NCI-H2196 (cell line): ENCODE measurements around the gene PADI3.
A peak's percentile ranks its signal among the peaks of the same experiment; 100 is the strongest.

Source experiments
- DNase-seq: peaks from one replicate; lab custom pipeline; 2025; ENCODE audit not compliant: unreplicated experiment; lab: John Stamatoyannopoulos, UW

PADI3 gene

DNA sequence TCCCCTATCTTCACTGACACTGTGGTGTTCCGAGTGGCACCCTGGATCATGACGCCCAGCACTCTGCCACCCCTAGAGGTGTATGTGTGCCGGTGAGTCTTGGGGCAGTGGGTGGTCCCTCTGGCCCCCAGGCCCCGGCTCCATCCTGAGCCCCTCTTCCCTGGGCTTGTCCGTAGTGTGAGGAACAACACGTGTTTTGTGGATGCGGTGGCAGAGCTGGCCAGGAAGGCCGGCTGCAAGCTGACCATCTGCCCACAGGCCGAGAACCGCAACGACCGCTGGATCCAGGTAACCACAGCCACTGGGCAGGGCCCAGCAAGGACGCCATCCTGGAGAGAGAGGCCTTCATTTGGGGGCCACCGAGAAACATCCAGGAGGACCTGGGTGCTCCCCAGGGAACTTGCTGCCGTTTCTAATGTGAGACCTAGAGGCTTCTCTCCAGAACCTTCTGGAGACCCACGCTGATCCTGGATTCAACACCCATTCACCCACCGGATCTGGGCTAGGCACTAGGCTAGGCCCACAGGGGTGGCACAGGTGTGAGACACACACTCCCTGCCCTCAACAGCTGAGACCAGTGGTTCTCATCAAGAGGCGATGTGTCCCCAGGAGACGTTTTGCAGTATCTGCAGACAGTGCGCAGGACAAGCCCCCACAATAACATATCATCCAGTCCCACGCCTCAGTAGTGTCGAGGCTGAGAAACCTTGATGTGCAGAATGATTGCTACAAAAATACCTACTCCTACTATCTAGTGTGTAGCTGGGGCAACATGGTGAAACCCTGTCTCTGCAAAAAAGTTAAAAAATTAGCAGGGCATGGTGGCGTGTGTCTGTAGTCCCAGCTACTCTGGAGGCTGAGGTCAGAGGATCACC lies 22.2 kb downstream of the PADI3 start:
- no peak for DNase-seq

DNA sequence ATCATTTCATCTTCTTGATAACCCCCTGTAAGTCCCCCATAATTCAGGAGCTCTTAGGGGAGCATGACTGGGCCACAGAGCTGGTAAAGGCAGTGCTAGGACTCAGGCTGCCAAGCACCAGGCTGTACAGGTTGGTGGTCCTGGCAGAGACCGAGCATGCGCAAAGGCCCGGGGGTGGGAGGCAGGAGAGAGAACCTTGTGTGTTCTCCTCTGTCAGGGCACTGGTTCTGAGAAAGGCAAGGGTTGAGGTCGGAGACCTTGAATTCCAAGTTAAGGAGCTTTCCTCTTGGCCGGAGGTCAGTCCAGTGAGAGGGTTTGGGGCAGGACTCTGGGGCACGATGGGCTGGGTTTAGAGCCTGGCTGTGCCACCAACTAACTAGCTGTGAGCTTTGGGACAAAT lies 23.2 kb downstream of the PADI3 start:
- no peak for DNase-seq

DNA sequence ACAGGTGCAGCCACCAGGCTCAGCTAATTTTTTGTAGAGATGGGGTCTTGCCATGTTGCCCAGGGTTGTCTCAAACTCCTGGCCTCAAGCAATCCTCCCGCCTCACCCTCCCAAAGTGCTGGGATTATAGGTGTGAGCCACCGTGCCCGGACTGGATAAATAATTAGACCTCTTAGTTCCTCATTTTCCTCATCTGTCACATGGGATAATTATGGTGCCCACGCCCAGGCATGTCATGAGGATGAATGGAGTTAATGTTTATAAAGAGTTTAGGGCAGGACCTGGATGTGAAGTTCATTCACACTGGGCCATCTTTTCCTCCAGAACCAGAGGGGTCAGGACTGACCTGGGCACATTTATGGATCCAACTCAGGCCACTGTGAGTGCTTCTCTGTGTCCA lies 23.7 kb downstream of the PADI3 start:
- DNase-seq, result no peak

DNA sequence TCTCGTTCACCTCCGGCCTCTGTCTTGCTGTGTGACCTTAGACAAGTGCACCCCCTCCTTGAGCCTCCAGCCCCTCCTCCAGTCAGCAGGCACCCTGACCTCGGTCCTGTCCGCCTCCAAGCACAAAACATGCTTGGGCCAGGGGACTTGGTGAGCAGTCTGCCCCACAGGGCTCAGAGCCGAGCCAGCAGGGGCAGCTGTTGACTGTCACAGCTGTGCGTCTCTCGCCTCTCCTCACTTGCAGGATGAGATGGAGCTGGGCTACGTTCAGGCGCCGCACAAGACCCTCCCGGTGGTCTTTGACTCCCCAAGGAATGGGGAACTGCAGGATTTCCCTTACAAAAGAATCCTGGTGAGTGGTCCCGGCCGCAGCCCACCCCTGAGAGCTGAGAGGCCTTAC lies 24.2 kb downstream of the PADI3 start:
- no peak for DNase-seq

DNA sequence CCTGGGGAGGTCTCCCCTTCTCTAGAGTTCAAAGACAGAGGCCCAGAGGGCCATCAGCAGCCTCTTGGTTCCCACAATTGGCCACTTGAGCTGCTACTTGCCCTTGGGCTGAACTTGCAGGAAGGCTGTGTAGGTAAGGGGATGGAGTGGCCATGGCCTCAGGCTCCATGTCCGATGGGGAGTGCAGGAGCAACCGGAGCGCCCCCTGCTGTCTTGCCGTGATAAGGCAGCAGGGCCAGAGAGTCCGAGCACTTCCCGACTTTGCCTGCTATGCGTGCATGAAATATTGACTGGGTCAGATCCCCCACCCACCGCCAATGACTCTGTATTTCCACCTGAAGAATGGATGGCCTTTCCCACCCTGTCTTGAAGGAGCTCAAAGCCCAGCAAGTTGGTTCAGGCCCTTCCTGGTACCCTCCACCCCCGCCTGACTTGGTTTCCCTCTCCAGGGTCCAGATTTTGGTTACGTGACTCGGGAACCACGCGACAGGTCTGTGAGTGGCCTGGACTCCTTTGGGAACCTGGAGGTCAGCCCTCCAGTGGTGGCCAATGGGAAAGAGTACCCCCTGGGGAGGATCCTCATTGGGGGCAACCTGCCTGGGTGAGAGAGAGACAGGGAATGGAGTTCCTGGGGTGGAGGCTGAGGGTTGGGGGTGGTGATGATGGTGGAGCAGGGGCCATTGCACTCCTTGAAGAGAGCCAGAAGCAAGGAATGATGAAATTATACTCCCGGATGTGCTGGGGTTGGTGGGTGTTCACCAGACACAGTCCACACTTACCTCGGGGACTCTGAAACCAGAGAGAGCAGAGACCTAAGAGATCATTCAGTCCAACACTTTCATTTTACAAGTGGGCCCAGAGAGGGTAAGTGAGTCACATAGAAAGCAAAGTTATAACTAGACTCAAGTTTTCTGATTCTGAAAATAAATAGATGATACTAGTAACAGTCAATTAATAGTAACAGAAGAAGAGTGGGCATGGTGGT lies 25.6 kb downstream of the PADI3 start:
- peak; percentile 64 for DNase-seq

DNA sequence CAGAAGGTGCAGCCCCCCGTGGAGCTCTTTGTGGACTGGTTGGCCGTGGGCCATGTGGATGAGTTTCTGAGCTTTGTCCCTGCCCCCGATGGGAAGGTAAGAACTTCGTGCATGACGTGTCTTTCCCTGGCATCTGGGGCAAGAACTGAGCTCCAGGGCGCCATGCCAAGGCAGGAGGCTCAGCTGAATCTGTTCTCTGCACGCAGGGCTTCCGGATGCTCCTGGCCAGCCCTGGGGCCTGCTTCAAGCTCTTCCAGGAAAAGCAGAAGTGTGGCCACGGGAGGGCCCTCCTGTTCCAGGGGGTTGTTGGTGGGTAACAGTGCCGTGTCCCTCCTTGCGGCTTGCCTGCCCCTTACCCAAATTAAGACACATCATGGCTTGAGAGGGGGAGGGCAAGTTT lies 27.7 kb downstream of the PADI3 start:
- no peak for DNase-seq

DNA sequence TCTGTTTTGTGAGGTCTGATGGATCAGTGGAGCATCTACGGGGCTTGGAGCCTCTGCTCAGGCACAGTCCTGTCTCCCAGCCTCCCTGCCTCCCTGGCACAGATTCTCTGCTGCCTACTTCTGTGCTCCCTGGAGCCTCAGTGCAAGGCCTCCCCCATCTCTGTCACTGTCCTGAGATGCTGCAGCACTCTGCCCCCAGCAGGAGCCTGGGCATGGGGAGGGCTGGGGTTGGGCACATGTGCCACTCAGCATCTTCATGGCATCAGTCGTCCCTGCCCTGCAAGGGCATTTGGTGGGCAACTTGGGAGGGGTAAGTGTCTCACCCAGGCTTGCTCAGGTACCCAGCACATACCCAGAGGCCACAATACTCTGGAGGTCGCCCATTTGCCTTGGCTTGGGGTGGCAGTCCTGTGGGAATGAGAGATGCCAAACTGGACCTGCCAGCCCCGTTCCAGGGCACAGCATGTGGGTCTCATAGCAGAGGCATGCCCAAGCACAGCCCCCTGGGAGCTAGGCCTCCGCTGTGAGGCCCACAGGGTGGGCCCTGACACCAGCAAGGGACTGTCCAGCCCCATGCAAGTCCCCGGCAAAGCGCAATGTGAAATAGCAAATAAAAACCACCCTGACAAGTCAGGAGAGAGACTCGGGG lies 28.7 kb downstream of the PADI3 start:
- no peak for DNase-seq

DNA sequence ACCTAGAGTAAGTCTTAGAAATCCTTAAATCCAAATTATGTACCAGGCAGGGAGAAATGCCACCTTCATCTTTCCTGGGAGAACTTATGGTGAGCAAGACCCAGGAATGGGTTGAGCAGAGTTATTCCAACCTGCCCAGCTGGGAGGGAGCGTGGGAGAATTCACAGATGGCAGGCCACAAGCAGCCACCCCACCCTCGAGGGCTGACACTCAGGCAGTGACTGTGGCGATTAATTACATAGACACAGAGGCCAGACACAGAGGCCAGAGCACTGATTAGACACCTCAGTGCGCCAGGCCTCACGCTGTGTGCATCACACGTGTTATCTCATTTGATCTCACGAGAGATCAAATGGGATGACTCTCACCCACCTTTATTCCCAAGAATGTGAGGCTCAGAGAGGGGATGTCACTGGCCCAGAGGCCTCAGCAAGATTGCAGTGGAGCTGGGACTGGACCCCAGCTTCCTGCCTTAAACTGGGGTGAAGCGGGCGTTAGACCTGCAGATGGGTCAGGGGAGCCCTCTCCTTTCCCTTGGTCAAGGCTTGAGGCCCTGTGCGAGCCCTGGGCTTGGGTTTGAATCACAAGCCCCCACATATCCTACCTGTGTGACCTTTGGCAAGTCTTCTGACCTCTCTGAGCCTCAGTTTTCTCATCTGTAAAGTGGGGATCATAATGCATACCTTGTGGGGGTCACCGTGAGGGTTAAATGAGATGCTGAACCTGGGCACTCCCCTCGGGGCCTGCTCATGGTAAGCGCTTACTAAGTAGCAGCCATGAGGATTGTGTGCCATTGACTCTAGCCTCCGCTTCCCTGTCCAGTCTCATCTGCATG lies 30.3 kb downstream of the PADI3 start:
- DNase-seq, result no peak

DNA sequence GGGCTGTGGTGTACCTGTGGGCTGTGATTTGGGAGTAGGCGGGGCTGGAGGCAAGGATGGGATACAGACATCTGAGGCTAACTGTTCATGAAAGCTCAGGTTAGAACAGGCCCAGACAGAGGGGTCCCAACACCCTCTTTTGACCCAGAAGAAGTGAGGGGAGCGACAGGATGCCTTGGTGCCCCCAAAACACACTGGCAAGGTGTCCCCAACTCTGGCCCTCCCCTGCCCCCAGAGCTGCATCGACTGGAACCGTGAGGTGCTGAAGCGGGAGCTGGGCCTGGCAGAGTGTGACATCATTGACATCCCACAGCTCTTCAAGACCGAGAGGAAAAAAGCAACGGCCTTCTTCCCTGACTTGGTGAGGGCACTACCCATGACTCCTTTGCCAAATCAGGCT lies 31.5 kb downstream of the PADI3 start:
- no peak for DNase-seq

DNA sequence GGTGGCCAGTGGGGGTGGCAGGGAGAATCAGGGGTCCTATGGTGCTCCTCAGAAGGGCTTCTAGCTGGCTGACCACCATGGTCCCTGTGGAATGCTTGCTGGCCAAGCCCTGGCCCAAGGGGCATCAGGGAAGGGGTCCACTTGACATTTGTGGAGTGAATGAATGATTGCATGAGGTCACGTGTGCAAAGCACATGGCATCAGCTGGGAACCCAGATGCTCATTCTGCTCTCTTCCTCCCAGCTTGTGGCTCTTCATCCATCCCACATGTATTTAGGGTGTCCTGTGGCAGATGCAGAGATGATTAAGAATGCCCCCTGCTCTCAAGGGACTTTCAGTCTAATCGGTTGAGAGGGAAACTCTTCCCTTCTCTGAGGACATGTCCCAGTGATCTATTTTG lies 32.0 kb downstream of the PADI3 start:
- no peak for DNase-seq

DNA sequence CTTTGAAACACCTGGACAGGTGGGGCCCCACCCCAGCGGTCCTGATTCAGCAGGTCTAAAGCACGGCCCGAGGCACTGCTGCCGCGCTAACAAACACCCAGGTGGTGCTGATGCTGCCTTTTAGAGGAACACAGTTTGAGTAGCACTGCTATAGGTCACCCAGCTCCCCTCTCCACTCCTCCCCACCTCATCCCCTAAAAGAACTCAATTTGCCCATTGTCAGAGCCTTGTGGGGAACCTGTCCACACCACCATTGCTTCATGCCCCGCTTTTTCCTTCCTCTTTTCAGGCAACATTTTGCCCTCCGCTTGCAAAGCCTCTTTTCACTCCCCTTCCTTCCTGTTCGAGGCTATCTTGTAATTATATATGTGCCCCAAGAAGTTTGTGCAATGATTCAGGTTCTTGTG lies 32.9 kb downstream of the PADI3 start:
- no peak for DNase-seq

DNA sequence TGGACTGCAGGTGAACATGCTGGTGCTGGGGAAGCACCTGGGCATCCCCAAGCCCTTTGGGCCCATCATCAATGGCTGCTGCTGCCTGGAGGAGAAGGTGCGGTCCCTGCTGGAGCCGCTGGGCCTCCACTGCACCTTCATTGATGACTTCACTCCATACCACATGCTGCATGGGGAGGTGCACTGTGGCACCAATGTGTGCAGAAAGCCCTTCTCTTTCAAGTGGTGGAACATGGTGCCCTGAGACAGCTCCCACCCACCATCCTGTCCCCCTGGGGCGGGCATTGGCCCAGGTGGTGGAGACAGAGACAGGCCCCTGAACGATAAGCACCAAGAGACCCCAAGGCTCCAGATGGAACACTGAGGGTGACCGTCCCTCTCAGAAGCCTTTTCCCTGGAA lies 33.9 kb downstream of the PADI3 start:
- no peak for DNase-seq

DNA sequence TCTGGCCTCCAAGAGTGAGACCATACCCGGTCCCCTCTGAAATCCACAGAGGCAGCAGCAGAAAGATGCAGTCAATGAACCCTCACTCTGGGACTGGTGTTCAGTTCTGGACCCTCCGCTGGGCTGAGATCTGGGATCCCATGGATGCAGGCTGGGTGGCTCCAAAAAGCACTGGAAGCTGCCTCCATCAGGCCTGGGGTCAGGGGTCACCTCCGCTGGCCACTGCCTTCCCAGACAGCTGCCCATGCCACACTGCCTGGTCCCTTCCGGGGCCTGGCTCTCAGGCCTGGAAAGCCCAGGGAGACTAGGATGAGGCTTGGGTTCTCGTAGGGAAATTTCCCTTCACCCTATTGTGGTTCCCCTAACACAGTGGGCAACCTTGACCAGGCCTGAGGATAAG lies 37.7 kb downstream of the PADI3 start:
- DNase-seq, result no peak

DNA sequence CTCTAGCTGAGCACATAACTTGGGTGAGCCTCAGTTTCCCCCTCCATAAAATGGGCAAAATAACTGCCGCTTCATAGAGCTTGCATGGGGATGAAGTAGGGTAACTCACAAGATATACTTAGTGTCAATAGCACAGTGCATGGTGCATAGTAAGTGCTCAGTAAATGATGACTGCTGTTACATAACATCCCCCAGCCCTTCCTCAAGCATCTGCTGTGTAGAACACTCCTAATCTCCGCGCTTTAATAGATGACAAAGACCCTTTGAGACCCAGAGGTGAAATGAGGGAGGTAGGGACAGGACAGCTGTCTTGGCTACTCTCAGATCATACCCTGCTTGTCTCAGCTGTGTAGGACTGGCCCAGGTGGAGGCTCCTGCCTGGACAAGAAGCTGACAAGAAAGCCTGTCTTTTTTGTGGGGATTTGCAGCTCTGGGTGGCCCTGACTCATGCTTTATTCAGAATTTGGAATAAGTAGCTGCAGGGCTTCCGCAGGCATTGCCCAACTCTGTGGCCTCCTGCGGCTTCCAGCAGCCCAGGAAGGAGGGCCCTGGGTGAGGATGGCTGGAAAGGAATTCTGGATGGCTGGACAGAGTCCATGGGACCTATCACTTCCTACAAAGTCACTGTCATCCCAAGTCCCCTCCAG lies 38.4 kb downstream of the PADI3 start:
- DNase-seq, result no peak

DNA sequence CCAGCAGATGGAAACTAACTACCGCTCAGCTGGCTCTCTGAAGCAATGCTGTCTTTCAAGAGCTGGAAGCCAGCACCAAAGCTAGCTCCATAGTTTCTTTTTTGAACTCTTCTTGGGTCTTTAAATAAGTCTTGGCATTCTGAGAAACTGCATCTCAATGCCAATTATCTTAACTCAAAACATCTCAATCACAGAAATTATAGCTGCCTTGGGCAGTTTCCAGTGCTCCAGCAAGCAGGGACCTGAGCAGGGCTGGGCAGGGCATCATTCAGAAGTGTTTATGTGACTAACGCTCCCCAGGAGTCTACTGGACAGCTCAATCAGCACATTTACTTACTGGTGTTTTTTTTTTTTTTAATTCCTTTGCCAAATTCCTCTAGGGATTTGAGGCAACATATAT lies 40.8 kb downstream of the PADI3 start:
- no peak for DNase-seq

DNA sequence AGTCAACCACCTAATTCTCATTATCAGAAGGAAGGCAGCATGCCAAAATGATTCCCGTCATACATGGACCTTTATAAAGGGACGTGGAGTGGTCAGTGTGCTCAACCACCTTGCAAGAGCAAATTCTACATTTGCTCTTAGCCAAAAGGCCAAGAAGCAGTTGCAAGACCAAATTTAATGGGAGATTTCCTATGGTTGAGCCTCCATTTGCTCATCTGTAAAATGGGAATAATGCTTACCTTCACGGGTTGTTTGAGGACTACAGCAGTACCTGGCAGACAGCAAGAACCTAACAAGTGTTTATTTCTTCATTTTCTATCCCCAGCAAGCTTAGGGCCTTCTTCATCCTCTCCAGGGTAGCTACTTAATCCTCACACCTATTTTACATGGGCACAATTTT lies 41.7 kb downstream of the PADI3 start:
- no peak for DNase-seq

DNA sequence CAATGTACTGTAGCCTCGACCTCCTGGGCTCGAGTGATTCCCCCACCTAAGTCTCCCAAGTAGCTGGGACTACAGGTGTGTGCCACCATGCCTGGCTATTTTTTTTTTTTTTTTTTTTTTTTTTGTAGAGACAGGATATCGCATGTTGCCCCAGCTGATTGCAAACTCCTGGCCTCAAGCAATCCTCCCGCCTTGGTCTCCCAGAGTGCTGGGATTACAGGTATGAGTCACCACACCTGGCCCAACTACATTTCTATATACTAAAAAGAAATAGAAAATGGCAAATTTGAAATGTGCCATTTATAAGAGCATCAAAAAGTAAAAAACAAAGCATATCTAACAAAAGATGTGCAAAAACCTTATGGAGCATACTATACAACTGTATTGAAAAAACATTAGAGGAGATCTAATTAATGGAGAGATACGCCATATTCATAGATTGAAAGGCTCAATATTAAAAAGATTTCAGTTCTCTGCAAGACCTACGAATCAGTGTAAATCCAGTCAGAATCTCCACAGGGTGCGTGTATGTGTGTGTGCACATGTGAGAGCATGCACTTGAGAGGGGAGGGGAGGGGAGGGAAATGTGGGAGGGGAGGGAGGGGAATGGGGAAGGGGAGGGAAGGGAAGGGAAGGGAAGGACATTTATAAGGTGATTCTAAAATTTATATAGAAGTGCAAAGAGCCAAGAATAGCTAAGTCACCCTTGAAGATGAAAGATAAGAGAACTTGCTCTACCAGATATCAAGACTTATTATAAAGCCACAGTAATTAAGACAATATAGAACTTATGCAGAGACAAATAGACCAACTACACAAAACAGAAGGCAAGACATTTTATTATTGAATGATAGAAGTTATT lies 43.6 kb downstream of the PADI3 start:
- no peak for DNase-seq

DNA sequence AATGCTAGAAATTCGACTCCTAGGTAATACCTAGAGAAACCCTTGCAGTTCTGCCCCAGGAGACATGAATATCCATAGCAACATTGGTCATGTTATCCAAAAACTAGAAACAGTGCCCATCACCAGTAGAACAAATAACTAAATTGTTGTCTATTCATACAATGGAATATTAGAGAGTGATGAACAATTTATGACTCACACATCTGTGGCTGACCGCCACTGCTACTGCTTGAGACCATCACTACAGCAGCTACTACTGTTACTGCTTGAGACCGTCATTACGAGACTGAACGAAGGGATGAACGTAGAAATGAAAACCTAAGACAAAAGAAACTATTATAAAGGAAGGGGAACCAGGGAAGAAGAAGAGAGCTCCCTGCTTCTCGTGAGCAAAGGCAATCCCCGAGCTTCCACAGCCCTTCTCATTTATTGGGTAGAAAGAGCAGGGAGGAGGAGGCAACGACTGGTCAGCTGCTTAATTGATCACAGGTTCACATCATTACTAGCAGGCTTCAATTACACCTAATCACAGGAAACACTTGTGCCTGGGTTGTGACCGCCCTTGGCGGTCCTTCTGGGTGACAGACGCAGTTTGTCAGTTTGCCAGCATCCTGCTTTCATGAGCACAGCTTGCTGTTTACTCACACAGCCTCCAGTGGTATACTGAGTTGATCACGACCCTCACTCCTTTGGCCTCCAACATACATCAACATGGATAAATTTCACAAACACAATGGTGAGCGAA lies 45.0 kb downstream of the PADI3 start:
- DNase-seq, result peak; percentile 8
